Tongue (tissue), 2 donors: ENCODE measurements around the gene PIRT. TPM values are rescaled to one million over a fixed set of nuclear protein-coding genes. Genes with fewer than 3 reads are reported as not detected.
A peak's percentile ranks its signal among the peaks of the same experiment; 100 is the strongest.
"Not testable (repeated sequence)": the region's sequence is repeated elsewhere in the genome, so short reads cannot be mapped to it uniquely, and the experiment has no call there.

Source experiments
- DNase-seq: peaks from one replicate; pipeline ENCODE4 v3.0.0-alpha.2; 2015
- total RNA-seq: library from RNA; depleted of rRNA; stranded (reverse); fragments of >200 nt; gene quantifications from one replicate; pipeline ENCODE4 v1.2.3, GENCODE V29; 2014

PIRT gene
- total RNA-seq: 0.82 TPM

DNA sequence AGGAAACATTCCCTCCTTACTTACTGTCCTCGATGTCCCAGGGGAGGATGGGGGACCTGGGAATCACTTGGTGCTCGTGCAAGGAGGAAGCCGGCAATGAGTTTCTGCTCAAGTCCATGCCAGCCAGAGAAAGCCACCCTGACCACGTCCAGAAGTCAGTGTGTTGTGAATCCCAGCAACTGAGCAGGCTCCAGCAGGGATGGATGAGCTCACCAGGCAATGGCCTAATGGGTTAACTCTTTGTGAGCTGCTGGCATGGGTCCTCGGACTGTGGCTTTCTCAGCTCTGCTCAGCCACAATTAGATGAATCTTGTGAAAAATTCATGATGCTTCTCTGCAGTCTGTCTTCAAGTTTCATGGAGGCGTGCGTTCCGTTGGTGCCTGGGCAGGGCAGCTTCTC lies at the start of gene PIRT:
TSS of gene PIRT (minus strand) at position 167 of the 400 bp plus-strand sequence. CDS start 12,442 bp downstream, outside the sequence.
- no peak for DNase-seq

DNA sequence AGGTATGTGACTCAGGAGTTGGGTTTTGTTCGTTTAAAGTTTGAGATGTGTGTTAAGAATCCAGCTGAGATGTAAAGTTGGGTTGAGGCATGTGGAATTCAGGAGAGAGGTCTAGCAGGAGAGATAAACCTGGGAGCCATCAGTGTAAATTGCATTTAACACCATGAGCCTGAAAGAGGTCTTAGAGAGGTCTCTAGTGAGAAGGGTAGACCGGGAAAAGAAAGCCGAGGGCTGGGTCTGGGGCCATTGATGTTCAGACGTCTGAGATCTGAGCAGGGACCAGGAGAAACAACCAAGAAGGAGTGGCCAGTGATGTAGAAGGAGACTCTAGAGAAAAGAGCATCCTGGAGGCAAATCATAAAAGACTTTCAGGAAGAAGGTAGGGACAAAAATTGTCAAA lies 44.1 kb upstream of the PIRT start:
- no peak for DNase-seq

DNA sequence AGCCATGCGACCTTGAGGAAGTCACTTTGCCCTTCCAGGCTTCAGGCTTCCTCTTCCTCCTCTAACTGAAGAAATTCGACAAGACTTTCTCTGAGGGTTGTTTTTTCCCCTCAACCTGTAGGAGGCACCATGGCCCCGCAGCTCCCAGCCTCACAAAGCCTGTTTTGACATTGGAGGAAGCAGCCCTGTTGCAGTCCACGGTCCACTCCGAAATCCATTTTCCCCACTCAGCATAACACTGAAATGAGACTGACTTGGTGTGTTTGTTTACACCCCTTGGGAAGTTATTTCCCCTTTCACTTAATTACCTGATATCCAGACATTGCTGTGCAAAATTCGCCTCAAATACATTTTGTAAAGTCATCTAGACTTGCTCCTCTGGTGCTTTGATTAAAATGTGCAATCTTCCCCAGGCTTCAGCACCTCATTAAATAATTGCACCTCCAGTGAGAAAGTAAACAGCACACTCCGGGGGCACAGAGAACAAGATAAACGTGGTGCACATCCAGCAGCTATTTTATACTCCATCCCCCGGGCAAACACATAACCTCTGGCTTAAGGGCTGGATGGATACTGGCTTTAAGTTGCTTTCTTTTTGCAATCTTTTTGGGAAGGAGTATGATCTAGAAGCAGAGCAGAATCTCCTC lies 41.4 kb upstream of the PIRT start:
- peak; percentile 72 for DNase-seq

DNA sequence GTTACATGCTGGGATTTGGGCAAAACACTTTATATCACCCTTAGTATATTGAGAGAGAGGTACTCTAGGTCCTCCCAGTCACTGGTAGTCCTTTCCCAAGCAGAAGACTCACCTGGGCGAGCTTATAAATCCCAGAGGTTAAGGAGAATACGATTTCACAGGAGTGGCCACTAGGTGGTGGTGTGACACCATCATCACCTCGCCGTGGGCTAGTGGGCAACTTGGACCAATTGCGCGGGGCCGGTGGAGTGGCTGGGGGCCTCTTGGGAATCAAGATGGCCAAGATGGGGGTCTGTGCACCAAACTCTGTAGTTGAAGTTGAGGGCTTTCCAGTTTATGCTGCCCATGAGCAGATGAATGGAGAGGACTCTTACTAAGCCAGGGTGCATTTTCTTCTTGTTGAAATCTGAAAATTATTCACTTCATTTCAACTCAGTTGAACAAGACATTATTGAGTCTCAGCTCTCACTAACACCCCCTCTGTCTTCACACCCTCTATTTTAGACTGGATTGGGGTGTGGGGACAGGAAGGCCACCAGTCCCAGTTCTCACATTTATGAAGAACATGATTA lies 38.2 kb upstream of the PIRT start:
- peak; percentile 50 for DNase-seq

DNA sequence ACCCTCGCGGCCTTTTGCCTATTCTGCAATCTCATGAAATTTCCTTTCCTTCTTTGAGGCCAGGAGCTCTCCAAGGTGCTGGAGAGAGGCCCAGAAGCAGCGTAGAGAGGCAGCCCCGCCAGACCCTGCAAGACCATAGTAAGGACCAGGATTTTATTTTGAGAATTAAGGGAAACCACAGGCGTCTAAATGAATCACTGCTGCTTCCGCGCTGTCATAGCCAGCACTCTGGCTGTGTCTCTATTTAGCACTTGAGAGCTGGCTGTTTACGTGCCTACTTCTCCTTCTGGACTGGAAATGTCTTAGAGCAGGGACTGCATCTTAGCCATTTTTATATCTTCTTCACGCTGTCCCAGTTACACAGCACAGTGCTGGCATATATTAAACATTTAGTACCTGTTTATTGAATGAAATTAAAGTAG lies 37.6 kb upstream of the PIRT start:
- DNase-seq: peak; percentile 77

DNA sequence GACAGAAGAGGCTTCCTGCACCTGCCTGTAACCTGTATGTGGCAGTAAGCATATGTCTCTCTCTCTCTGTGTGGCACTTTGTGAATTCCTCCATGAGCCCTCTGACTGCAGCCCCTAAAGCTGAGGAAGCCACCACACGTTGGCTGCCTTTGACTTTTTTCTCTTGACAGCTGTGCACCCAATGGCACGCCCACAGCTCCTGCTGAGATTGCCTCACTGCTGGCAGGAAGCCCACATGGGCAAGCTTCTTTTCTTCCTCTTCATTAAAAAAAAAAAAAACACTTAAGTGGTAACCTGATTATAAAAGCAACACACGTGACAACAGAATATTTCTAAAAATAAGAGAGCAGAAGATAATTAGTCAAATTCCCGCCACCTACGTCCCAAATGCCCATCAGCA lies 34.0 kb upstream of the PIRT start:
- DNase-seq: peak; percentile 26

DNA sequence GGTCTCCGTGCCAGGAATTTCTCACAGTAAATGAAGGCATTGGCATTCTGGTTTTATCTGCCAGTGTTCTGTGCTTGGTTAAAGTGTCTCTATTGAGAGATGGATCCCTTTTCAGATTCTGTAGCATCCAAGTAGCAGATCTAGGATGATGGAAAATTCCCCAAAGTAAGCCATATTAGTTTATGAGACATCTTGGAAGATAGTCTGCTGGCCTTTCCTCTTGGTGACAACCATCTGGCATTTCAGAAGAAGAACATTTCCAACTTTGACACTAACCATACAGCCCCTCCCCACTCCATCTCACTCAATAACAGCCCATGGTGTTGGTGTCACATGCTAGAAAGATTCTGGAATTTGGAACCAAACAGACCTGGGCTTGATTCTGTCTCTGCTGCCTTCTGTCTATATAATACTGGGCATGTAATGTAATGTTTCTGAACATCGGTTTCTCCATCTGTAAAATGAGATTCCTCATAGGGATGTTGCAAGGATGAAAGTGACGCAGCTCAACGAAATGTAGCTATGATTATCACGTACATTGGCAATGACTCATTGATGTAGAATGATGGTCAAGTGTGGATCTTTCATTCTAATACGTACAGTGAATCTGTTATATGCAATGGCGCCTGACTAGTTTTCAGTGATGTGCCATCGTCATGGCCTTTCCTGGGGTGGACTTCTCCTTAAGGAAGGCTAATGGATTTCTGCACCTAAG lies 32.6 kb upstream of the PIRT start:
- no peak for DNase-seq

DNA sequence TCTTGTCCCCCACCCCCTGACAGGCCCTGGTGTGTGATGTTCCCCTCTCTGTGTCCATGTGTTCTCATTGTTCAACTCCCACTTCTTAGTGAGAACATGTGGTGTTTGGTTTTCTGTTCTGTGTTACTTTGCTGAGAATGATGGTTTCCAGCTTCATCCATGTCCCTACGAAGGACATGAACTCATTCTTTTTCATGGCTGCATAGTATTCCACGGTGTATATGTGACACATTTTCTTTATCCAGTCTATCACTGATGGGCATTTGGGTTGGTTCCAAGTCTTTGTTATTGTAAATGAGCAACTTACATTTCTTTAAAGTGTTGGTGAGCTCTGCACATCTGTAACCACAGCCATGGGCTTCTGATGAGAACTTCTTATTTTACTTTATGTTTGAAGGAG lies 30.9 kb upstream of the PIRT start:
- not testable (repeated sequence) for DNase-seq

DNA sequence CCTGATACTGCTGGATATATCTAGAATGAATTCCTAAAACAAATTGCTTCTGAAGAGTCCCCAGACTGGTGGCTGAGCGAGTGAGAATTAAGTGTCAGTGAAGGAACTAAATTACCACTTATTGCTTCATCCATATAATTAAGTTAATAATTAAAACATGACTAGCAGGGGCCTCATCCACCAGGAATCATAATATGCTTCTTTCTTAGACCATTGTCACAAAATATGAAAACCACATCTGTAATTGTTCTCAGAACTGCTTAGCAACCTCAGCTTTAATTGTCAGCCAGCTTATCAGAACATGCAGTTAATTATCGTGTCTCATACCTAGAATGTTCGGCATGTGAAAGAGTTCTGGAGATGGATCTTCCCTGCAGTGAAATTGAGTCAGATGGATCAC lies 21.2 kb upstream of the PIRT start:
- DNase-seq: no peak

DNA sequence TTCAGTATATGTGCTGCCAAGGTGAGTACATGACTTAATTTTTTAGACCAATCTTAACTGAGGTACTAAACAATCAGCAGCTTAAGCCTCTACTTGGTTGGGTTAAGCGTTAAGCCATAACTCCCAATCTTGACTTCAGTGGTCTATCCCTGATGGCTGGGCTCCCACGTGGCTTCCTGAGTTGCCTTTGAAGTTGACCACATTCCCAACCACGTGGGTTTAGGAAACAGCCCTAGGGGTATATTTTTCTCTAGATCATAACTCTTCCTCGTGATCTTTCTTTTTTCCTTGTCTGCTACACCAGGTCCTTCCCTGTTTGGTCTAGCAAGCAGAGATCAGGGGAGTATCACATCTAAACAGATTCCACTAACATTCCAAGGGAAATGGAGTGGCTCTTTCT lies 20.1 kb upstream of the PIRT start:
- DNase-seq: no peak

DNA sequence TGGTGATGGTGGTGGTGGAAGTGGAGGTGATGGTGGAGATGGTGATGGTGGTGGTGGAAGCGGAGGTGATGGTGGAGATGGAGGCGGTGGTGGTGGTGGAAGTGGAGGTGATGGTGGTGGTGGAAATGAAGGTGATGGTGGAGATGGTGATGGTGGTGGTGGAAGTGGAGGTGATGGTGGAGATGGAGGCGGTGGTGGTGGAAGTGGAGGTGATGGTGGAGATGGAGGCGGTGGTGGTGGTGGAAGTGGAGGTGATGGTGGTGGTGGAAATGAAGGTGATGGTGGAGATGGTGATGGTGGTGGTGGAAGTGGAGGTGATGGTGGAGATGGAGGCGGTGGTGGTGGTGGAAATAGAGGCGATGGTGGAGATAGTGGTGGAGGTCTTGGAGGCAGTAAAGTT lies 8.7 kb upstream of the PIRT start:
- DNase-seq: not testable (repeated sequence)

DNA sequence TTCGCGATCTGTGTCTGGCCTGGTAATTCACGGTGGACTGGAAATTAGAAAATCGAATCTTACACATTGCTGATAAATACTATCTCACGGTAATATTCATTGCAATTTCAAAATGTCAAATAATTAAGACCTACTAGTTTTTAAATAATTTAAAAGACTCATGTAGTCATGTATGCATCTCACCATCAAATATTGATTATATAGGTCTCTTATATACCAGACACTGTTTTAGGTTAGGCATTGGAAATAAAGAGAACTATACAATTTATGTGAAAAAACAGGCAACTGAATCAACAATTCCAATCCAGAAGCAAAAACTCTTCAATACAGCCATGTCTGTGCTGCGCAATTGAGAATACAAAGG lies 7.5 kb upstream of the PIRT start:
- DNase-seq: no peak

DNA sequence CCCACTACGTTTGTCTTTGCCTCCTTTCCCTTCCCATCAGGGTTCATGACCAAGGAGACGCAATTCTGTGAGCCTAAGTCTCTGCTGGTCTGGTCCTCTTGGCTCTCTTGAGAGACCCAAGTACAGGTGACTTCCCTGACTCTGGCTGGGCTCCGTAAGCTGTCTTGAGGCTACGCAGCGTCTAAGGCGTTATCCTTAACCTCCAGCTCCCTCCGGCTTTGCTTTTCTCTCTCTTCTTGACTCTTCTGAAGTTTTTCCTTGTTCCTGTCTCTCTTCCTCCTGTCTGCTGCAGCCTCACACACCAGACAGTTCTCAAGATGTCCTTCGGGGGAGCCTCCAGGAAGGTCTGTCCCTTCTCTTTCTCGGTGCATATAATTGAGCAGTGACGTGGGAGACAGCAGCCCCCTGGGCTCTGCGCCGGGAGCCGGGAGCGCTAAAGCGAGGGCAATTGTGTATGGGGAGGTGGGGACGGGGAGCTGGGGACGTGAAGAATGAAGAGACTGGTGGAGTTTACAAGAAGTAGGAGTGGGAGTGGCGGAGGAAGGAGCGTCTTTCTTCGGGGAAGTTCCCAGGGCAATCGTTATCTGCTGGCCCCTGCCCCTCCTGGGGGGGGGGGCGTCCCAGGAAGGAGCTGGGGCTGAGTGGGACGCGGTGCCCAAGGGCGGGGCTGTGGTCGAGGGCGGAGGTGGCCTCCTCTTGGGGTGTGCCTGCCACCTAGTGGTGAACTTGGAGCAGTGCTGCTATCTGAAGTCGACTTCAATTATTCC lies 6.9 kb upstream of the PIRT start:
- DNase-seq: peak; percentile 90

DNA sequence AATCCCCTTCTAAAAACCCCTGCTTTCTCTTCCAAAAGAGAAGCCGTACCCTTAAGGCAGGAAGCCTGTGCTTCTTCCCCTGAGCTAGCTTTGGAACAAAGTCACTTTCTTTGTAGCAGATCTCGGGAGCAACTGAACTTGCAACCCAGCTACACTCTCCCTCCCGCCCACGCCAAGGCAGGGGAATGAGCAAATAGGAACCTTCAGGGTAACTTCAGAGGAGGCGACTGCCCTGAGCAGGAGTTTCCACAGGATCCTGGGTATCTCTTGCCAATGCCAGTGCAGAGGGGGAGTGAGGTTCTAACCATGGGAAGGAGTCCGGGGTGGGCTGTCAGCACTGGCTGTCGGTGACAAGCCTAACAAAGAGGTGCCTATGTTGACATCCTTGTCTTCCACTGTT lies 5.9 kb upstream of the PIRT start:
- peak; percentile 18 for DNase-seq

DNA sequence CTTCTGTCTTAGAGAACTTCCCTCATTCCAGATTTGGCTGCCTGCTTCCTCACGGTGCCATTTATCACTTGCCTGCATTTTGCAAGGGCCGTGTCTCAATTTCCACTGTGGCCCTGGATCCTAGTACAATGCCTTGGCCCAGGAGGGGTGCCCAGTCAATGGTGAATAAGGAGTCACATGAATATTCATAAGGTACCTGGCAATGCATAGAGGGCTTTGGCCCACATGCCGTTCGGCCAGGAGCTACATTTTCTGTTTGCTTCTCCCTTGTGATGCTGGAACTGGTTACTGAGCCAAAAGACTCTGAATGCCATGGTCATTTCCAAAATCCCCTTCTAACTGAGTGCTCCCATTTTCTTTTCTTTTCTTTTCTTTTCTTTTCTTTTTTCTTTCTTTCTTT lies 4.8 kb upstream of the PIRT start:
- DNase-seq: no peak

DNA sequence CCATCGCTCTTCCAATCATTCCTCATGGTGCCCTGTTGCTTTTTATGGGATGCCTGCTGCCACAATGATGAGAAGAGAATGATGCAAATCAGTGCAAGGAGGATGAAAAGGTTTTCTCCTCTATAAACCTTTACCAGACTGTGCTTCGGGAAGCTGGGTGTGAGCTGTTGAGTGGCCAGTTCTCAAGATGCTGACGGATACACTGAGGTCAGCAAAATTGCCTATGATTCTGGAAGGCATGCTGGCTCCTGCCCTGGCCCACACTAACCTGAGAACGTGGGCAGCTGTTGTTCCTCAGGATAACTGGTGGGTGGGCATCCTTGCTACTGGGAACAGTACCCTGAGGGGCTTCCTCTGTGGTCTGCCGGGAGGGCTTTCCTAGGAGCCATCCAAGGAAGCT lies 795 bp upstream of the PIRT start:
- DNase-seq: no peak

DNA sequence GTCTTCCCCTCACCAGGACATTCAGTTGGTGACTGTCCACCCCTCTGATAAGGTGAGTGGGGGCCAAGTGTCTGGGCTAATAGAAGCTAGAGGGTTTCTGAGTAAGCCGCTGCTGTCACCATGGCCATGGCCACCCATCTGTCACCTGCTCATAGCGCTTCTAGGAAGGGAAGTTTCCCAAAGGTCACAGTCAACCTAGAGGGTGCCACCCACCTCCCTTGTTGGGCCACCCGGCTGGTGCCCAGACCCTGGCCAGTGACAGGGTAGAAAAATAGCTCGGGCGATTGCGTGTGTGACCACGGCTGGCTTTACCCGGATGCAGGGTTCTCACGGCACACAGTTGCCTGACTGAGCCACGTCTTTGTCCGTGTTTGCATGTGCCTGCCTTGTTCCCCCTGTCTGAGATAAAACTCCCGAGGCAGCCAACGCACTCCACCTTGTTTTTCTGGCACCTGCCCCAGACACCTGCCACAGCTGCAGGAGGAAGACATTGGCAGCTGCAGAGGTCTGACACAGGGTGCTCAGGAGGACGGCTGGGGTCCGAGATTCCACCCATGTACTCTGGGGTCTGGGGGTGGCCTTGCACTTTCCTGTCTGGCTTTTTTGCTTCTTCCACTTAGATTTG lies 809 bp downstream of the PIRT start:
- DNase-seq: peak; percentile 25

DNA sequence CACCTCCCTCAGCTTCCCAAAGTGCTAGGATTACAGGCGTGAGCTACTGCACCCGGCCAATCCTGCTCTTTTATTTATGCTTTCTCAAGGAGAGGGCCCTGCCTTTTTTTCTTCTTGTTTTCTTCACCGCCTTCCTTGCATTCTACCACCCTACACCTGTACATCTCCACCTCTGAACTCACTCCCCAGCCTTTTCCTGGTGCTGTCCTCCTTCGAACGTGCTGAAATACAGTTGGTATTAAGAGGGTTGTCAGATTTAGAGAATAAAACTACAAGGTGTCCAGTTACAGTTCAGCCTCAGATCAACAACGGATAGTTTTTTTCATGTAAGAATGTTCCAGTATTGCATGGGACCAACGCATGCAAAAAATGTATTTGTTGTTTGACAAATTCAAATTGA lies 1.7 kb downstream of the PIRT start:
- no peak for DNase-seq

DNA sequence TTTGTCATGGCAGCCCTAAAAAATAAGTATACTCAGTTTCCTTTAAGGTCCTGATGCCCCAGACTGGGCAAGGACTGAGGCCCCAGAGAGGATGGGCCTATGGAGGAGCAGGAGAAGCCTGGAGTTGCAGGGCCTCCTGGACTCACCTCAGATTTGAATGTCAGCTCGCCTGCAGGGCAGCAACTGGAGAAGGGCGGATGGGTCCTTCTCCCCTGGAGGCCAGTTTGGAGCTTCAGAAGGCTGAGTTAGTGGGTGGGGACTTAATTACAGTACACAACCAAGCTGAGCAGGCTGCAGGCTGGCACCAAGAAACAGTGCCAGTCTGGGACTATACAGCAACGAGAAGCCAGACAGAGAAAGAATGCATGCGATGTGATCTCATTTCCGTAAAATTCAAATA lies 6.2 kb downstream of the PIRT start:
- DNase-seq: no peak

DNA sequence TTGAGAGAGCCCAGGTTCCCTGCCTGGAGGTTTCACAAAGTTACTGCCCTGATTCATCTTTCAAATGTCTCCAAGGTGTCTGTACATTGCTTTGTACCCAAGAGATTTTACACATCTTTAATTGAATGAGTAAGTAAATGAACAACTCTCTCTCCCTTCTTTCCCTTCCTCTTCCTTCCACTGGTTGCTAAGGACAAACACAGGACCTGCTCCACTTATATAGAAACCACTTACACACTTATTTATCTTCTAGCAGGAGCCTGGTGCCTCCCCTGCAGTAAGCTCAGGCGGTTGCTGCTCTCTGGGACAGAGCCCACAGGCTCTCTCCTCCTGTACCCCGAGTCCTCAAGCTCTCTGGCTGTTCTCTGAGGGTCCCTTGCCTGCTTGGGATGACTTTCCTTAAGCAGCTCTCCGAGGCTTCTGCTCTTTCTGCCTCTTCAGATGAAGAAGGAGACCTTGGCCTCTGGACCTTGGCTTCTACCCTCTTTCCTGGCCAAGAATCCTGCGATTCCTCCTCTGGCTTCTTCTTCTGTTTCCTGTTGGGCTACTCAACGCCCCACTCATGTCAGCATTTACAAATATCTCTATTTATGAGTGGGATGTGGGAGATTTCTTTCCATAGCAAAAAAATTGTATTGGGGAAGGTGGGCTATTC lies 9.9 kb downstream of the PIRT start:
- DNase-seq: no peak

DNA sequence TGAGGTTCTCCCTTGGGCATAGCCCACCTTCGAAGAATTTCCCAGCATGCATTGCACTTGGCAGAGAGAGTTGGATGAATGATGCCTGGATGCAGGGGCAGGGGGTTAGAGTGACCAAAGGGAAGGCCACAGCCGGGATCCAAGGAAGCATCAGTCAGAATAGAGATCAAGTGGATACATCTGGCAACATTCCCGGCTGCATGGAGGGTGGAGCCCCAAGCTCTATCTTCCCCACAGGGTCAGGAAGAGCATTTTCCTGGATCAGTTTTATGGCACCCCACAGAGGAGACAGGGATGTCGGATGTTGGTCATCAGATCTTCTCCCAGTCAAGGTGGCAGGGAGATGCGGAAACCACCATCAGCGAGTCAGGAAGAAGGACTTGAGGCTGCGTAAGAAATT lies 13.0 kb downstream of the PIRT start:
- no peak for DNase-seq

DNA sequence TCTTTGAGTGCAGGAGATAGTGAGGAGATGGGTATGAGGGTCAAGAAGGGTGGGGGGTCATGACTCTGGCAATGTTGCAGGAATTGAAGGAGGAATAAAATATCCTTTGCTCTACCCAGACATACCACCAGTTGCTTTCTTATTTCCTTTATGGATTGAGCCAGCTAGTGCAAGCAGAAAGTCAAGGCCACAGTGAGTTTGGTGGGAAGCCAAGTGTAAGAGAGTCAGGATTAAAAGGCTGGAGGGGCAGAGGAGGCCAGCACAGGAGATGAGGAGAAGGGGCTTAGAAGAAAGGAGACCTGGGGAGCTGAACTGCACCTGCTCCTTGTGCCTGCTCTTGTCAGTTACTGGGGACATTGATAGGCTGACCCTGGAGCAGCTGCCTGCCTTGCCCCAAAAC lies 16.1 kb downstream of the PIRT start:
- DNase-seq: peak; percentile 47
